Osteoblast (primary cell): Measurements from ENCODE around the gene PDGFD. TPM values are rescaled to one million over a fixed set of nuclear protein-coding genes. Genes with fewer than 3 reads are reported as not detected.

Experiments used
- DNase-seq: peaks from one replicate; pipeline ENCODE4 v3.0.0; 2011; ENCODE audit warnings: low spot score, mixed read lengths; ENCODE audit not compliant: insufficient read length; ENCODE audit errors: missing footprints
- H2AFZ ChIP-seq: 2 replicates; pipeline ENCODE4 v1.6.0; 2011; ENCODE audit warnings: mild to moderate bottlenecking, low read length
- H3K27ac ChIP-seq: 2 replicates; pipeline ENCODE4 v1.5.1; 2011; ENCODE audit warnings: mild to moderate bottlenecking, low read depth, low read length, moderate library complexity
- H3K27me3 ChIP-seq: 2 replicates; pipeline ENCODE4 v1.6.0; 2012; ENCODE audit warnings: mild to moderate bottlenecking, control low read depth, inconsistent platforms, low read length, moderate library complexity; ENCODE audit not compliant: insufficient read depth
- H3K36me3 ChIP-seq: 2 replicates; pipeline ENCODE4 v1.5.1; 2011; ENCODE audit warnings: mild to moderate bottlenecking, low read length, control low read depth, moderate library complexity; ENCODE audit not compliant: insufficient read depth
- H3K4me1 ChIP-seq: 2 replicates; pipeline ENCODE4 v1.5.1; 2011; ENCODE audit warnings: mild to moderate bottlenecking, low read length, control low read depth, moderate library complexity; ENCODE audit not compliant: insufficient read depth
- H3K4me2 ChIP-seq: 2 replicates; pipeline ENCODE4 v1.6.0; 2011; ENCODE audit warnings: mild to moderate bottlenecking, low read length; ENCODE audit not compliant: insufficient read depth
- H3K4me3 ChIP-seq: fragments of 200-600 bp; sonication (generic); 3 replicates; pipeline ENCODE4 v1.5.1; 2012; ENCODE audit warnings: mild to moderate bottlenecking, low read length, inconsistent platforms; ENCODE audit not compliant: insufficient read depth
- H3K79me2 ChIP-seq: 2 replicates; pipeline ENCODE4 v1.6.0; 2012; ENCODE audit warnings: mild to moderate bottlenecking, low read length, control low read depth, inconsistent platforms; ENCODE audit not compliant: insufficient read depth
- H3K9me3 ChIP-seq: 2 replicates; pipeline ENCODE4 v1.5.1; 2011; ENCODE audit warnings: low read depth, low read length, control low read depth
- H4K20me1 ChIP-seq: 2 replicates; pipeline ENCODE4 v1.6.0; 2012; ENCODE audit warnings: mild to moderate bottlenecking, low read length, control low read depth; ENCODE audit not compliant: insufficient read depth
- CTCF ChIP-seq: IDR thresholded peaks from 2 replicates; pipeline ENCODE4 v1.5.1; 2011; ENCODE audit warnings: mild to moderate bottlenecking, low read depth, low read length, moderate library complexity; ENCODE audit errors: extremely low read depth
- total RNA-seq: library from RNA; depleted of rRNA; stranded (reverse); fragments of >200 nt; gene quantifications from 2 replicates; pipeline ENCODE4 v1.2.3, GENCODE V29; 2012

The PDGFD gene
- total RNA-seq, 1 donor, result 4.7 TPM

GRCh38 chr11:104146943-104147342, 17.0 kb downstream of the PDGFD start:
- H3K9me3 ChIP-seq, result no peaks in the 10 kb centered on the region
- H3K79me2 ChIP-seq, result no peaks in the 10 kb centered on the region
- H2AFZ ChIP-seq, result no peak overlapping the region
- peaks cover 4% of the 10 kb centered on the region for H3K4me1 ChIP-seq
- no peak overlapping the region for H3K4me2 ChIP-seq
- no peak for TF ChIP-seq CTCF
- H3K36me3 ChIP-seq, result no peaks in the 10 kb centered on the region
- no peaks in the 10 kb centered on the region for H3K27me3 ChIP-seq
- no peak overlapping the region for H3K27ac ChIP-seq
- no peak for DNase-seq
- no peaks in the 10 kb centered on the region for H4K20me1 ChIP-seq
- H3K4me3 ChIP-seq, result no peak overlapping the region

- Histone ChIP-seq H3K4me1 (peaks cover 4% of the 10 kb centered on the region), H4K20me1 (no peaks in the 10 kb centered on the region), H3K27ac (no peak overlapping the region), H3K4me2 (no peak overlapping the region), H2AFZ (no peak overlapping the region), H3K9me3 (no peaks in the 10 kb centered on the region), H3K36me3 (no peaks in the 10 kb centered on the region), H3K79me2 (no peaks in the 10 kb centered on the region), H3K4me3 (no peak overlapping the region), H3K27me3 (no peaks in the 10 kb centered on the region)
- no peak for DNase-seq
- no peak for TF ChIP-seq CTCF
Measured at GRCh38 chr11:104146421-104146820, 17.5 kb downstream of the PDGFD start.

GRCh38 chr11:104145062-104145461, 18.9 kb downstream of the PDGFD start:
- DNase-seq, result no peak
- no peaks in the 10 kb centered on the region for H3K9me3 ChIP-seq
- H3K4me2 ChIP-seq, result no peak overlapping the region
- H3K27me3 ChIP-seq, result no peaks in the 10 kb centered on the region
- peaks cover 4% of the 10 kb centered on the region for H3K4me1 ChIP-seq
- no peaks in the 10 kb centered on the region for H3K79me2 ChIP-seq
- no peak overlapping the region for H3K27ac ChIP-seq
- no peak overlapping the region for H3K4me3 ChIP-seq
- no peaks in the 10 kb centered on the region for H4K20me1 ChIP-seq
- TF ChIP-seq CTCF, result no peak
- H3K36me3 ChIP-seq, result no peaks in the 10 kb centered on the region
- H2AFZ ChIP-seq, result no peak overlapping the region

- Histone ChIP-seq H3K4me1 (peaks cover 2% of the 10 kb centered on the region), H2AFZ (no peak overlapping the region)
Measured at GRCh38 chr11:104142698-104143097, 21.2 kb downstream of the PDGFD start.

More at GRCh38 chr11:104142698-104143097, 21.2 kb downstream of the PDGFD start:
- Histone ChIP-seq H3K4me3 (no peak overlapping the region), H3K9me3 (no peaks in the 10 kb centered on the region), H3K4me2 (no peak overlapping the region), H3K79me2 (no peaks in the 10 kb centered on the region), H3K27ac (no peak overlapping the region), H3K27me3 (no peaks in the 10 kb centered on the region), H3K36me3 (no peaks in the 10 kb centered on the region), H4K20me1 (no peaks in the 10 kb centered on the region)
- DNase-seq, result no peak
- TF ChIP-seq CTCF, result no peak
